Measurements from ENCODE around the gene KDM8.

The KDM8 gene

GRCh38 chr16:27231692-27232060, 28.4 kb downstream of the KDM8 start:
- DNase-seq = no peak

- DNase-seq = peak; percentile 27
Observed at GRCh38 chr16:27232061-27232900, 29.0 kb downstream of the KDM8 start.

- no peak for DNase-seq
Observed at GRCh38 chr16:27232901-27233625, 29.7 kb downstream of the KDM8 start.

GRCh38 chr16:27233731-27234130, 30.4 kb downstream of the KDM8 start:
- DNase-seq = no peak

- DNase-seq = no peak
Observed at GRCh38 chr16:27234171-27234570, 30.8 kb downstream of the KDM8 start.

- no peak for DNase-seq
Observed at GRCh38 chr16:27234603-27235002, 31.3 kb downstream of the KDM8 start.

GRCh38 chr16:27235055-27235937, 32.0 kb downstream of the KDM8 start:
- DNase-seq = peak; percentile 75

GRCh38 chr16:27235938-27236245, 32.6 kb downstream of the KDM8 start:
- DNase-seq = no peak

- DNase-seq = no peak
Observed at GRCh38 chr16:27236635-27237218, 33.4 kb downstream of the KDM8 start.

GRCh38 chr16:27237219-27238015, 34.1 kb downstream of the KDM8 start:
- no peak for DNase-seq

- DNase-seq = no peak
Observed at GRCh38 chr16:27238016-27238587, 34.8 kb downstream of the KDM8 start.

GRCh38 chr16:27238591-27238990, 35.3 kb downstream of the KDM8 start:
- no peak for DNase-seq

GRCh38 chr16:27239026-27239425, 35.7 kb downstream of the KDM8 start:
- DNase-seq = no peak

- no peak for DNase-seq
Observed at GRCh38 chr16:27239906-27240655, 36.8 kb downstream of the KDM8 start.

- no peak for DNase-seq
Observed at GRCh38 chr16:27240948-27241531, 37.7 kb downstream of the KDM8 start.

GRCh38 chr16:27241658-27242057, 38.3 kb downstream of the KDM8 start:
- no peak for DNase-seq

GRCh38 chr16:27242398-27242797, 39.1 kb downstream of the KDM8 start:
- no peak for DNase-seq

GRCh38 chr16:27242868-27243590, 39.7 kb downstream of the KDM8 start:
- peak; percentile 62 for DNase-seq

GRCh38 chr16:27243725-27244362, 40.5 kb downstream of the KDM8 start:
- DNase-seq = no peak
